AG09319 (cell line): Measurements from ENCODE around the gene MAGED4B.
"Not testable (repeated sequence)": the region's sequence is repeated elsewhere in the genome, so short reads cannot be mapped to it uniquely, and the experiment has no call there.

Experiments
- DNase-seq: peaks from one replicate; pipeline ENCODE4 v3.0.0-alpha.2; 2010; ENCODE audit warnings: low read depth; ENCODE audit errors: extremely low read depth
- TF ChIP-seq, protein P1 (sequence below): IDR thresholded peaks from 2 replicates; pipeline ENCODE4 v1.5.1; 2011; ENCODE audit warnings: low read depth, mild to moderate bottlenecking, inconsistent platforms, low read length, moderate library complexity

Gene MAGED4B, protein sequence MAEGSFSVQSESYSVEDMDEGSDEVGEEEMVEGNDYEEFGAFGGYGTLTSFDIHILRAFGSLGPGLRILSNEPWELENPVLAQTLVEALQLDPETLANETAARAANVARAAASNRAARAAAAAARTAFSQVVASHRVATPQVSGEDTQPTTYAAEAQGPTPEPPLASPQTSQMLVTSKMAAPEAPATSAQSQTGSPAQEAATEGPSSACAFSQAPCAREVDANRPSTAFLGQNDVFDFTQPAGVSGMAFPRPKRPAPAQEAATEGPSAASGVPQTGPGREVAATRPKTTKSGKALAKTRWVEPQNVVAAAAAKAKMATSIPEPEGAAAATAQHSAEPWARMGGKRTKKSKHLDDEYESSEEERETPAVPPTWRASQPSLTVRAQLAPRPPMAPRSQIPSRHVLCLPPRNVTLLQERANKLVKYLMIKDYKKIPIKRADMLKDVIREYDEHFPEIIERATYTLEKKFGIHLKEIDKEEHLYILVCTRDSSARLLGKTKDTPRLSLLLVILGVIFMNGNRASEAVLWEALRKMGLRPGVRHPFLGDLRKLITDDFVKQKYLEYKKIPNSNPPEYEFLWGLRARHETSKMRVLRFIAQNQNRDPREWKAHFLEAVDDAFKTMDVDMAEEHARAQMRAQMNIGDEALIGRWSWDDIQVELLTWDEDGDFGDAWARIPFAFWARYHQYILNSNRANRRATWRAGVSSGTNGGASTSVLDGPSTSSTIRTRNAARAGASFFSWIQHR

DNA sequence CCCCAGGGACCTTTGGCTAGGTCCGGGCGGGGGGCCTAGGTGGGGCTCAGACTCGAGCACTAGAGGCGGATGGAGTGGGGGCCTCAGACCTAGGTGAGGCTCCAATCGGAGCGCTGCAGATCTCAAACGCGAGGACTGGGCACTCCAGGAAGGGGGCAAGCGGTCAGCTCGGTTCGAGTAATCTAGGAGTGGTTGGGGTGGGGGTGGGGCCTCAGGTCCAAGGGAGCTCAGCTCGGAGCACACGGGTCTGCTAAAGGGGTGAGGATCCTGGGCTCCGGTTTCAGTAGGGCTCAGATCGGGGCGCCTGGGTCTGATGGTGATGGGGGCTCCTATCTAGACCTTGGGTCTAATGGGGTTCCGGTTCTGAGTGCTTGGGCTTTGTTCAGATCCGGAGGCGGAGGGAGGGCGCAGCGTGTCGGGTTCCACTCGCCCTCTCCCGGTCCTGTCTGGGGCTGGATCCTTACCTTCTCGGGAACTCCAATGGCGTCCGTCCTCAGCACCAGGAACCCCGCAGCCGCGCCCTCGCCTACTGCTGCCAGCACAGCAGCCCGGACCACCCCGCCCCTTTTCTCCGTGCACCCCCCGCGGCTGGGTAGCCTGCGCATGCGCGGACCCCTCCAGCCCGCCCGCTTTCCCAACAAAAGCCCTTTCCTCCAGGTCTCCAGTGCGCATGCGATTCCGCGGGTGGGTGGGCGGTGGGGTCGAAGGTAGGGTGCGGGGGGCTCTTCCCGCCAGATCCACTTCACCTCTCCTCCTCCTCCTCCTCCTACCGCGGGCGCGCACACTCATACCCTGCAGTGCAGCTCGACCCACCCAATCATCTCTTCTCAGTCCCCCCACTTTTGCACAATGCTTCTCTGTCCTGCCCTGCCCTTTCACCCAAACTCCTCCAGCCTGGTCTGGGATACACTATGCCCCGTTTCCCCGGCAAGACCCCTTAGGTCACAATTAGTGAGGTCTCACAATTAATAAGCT lies at the start of gene MAGED4B:
Gene MAGED4B (minus strand): TSS at position 518 of the 975 bp plus-strand sequence. CDS start 1,011 bp downstream, outside the sequence.
- not testable (repeated sequence) for DNase-seq

DNA sequence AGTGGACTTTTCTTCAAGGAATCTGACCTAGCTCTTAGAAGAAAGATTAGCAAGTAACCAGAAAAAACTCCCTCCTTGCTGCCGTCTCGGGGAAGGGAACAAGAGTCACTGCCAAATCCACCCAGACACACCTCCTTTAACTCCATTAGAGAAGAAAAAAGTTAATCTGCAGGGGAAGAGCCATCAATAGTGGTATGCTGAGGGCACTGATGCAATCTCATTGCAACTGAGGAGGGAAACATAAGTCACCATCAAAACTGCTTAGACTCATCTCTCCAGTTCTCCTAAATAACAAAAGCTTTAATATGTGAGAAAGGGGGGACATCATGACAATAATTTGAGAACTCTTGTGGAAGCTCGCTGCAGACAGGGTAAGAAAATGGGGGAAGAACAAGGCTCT lies 49.3 kb upstream of the MAGED4B start:
- TF ChIP-seq, protein P1, sequence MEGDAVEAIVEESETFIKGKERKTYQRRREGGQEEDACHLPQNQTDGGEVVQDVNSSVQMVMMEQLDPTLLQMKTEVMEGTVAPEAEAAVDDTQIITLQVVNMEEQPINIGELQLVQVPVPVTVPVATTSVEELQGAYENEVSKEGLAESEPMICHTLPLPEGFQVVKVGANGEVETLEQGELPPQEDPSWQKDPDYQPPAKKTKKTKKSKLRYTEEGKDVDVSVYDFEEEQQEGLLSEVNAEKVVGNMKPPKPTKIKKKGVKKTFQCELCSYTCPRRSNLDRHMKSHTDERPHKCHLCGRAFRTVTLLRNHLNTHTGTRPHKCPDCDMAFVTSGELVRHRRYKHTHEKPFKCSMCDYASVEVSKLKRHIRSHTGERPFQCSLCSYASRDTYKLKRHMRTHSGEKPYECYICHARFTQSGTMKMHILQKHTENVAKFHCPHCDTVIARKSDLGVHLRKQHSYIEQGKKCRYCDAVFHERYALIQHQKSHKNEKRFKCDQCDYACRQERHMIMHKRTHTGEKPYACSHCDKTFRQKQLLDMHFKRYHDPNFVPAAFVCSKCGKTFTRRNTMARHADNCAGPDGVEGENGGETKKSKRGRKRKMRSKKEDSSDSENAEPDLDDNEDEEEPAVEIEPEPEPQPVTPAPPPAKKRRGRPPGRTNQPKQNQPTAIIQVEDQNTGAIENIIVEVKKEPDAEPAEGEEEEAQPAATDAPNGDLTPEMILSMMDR = no peak
- no peak for DNase-seq

DNA sequence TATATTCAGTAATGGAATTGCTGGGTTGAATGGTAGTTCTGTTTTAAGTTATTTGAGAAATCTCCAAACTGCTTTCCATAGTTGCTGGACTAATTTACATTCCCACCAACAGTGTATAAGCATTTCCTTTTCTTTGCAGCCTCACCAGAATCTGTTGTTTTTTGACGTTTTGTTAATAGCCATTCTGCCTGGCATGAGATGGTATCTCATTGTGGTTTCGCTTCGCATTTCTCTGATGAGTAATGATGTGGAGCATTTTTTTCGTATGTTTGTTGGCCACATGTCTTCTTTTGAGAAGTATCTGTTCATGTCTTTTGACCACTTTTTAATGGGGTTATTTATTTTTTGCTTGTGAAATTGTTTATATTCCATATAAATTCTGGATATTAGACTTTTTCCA lies 13.6 kb upstream of the MAGED4B start:
- DNase-seq = no peak
- TF ChIP-seq, protein P1 = no peak

DNA sequence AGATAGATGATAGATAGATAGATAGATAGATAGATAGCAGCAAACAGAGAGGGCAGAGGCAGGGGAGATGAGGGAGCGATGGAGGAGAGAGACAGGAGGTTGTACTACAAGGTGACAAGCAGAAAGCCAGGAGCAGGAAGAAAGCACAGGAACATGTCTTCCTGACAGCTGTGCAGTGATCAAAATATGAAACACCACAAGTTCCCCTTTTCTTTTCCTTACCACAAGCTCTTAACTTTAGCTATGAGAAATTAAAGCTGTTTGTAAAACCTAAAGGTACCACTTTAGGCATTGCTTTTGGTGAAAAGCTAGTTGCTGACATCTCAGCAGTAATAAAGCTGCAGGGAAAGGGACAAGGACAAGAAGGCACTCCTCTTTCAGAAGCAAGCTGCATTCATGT lies 9.1 kb upstream of the MAGED4B start:
- DNase-seq = no peak
- TF ChIP-seq, protein P1 = no peak

DNA sequence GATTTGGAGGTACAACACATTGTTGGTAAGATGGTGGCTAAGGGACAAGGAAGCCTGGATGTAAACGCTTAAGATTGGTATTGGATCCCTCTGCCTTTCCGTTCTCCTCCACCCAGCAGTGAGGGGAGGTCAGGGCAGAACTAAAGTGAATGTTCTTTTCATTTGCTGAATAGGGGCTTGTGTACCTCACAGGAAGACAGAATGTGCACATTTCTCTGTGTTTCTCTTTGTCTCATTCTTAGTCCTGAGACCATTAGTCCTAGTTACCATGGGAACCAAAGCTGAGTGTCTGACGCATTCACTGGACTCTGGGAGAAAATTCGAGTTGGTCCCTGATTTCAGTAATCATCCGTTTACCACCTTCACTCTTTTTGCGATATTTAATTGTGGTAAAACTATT lies 26.7 kb downstream of the MAGED4B start:
- DNase-seq = not testable (repeated sequence)

DNA sequence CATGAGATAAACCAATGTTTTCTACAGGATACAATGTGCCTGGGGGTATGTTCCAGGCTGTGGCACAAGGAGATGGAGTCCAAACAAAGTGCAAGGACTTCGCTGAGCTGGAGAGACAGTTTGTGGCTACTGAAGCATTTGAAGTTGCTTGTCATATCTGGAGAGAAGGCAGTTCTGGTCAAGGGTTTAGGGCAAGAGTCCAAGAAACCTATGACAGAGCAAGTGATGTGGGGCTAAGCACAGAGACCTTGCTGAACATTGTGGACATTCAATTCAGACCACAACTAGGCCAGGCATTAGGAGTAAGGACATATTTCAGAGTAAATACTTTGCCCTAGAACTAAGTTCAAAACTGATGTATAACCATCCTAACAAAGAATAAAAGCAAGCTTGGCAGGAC lies 34.8 kb downstream of the MAGED4B start:
- DNase-seq = no peak
- TF ChIP-seq, protein P1 = no peak

DNA sequence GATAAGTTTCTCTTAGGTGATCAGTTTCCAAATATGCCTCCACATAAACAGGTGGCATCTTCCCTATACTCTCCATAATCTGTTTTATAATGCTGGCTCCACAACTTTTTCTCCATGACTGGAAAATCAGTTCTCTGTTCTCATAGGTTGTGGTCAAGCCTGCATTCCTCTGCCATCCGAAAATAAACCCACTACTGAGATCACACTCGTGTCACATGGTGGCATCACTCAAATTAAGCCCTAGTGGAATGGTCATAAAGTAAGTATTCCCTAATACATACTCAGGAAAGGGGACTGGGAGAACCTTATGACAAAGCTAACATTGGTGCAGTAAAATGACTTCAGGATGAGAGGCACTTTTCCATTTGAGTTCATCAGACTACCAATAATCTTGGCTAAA lies 37.6 kb downstream of the MAGED4B start:
- TF ChIP-seq, protein P1 = no peak
- DNase-seq = no peak

DNA sequence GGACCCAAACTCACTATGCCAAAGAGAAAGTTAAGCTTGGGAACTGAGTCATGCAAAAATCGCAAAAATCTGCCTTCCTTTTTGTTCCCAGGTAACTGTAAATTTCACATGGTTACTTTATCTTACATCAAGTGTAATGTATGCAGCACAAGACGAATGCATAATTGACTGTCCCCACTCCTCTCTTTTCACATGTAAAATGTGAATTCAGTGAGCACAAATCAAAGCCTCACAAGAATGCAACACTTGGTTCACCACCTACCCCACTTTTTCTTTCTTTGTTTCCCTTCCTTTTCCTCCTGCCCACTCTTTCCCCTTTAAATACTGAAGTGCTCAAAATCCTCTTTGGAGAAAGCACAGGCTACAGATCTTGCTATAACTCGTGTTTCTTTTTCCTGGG lies 53.2 kb downstream of the MAGED4B start:
- no peak for DNase-seq
- TF ChIP-seq, protein P1 = no peak
